ENCODE data around the gene PFKL.

Gene PFKL

DNA sequence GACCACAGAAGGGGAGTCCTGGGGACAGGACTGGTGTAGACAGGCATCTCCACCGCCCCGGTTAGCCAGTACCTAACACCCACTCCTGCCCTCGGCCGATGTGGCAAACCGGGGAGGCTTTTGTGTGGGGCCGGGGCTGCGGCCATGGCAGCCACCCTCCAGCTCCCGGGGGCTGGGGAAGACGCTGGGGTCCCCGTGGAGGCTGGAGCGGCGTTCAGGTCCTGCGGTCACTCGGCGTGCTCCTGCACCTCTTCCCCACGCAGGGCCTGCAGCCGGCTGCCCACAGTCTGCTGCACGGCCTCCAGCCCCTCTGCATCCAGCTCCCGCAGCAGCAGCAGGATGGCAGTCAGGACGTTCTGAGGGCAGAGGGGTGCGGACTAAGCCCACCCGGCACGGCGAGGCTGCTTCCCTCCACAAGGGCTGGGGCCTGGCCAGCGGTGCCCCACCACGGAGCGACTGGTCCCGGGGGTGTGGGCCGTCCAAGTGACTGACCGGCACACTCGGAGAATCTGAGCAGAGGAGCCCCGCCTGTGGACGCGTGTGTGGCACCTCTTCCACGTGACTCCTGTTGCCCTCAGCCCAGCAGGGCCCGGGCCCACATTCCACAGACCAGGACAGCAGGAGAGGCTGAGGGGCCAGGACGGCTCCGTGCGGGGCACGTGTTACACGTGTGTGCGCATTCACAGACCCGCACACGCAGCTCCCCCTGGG lies 30.3 kb downstream of the PFKL start:
- TF ChIP-seq, protein P1, sequence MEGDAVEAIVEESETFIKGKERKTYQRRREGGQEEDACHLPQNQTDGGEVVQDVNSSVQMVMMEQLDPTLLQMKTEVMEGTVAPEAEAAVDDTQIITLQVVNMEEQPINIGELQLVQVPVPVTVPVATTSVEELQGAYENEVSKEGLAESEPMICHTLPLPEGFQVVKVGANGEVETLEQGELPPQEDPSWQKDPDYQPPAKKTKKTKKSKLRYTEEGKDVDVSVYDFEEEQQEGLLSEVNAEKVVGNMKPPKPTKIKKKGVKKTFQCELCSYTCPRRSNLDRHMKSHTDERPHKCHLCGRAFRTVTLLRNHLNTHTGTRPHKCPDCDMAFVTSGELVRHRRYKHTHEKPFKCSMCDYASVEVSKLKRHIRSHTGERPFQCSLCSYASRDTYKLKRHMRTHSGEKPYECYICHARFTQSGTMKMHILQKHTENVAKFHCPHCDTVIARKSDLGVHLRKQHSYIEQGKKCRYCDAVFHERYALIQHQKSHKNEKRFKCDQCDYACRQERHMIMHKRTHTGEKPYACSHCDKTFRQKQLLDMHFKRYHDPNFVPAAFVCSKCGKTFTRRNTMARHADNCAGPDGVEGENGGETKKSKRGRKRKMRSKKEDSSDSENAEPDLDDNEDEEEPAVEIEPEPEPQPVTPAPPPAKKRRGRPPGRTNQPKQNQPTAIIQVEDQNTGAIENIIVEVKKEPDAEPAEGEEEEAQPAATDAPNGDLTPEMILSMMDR (IDR thresholded peaks at IDR 0.05): no peak

DNA sequence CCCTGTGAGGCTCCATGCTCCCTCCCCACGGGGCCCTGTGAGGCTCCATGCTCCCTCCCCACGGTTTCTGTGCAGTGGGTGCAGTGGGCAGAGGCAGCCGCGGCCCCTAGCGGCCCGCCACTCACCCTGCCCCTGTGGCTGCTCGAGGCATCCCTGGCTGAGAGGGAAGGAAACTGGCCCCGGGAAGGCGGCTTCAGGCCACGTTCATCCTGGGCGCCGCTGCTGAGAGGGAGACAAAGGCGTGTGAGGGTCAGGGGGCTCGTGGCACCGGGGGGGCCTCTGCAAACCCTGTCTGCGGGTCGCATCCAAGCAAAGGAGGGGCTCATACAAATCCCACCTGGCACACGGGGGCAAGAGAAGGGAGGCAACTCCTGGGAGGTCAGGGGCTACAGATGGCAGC lies 30.8 kb downstream of the PFKL start:
- TF ChIP-seq, protein P1 (IDR thresholded peaks at IDR 0.05): no peak

DNA sequence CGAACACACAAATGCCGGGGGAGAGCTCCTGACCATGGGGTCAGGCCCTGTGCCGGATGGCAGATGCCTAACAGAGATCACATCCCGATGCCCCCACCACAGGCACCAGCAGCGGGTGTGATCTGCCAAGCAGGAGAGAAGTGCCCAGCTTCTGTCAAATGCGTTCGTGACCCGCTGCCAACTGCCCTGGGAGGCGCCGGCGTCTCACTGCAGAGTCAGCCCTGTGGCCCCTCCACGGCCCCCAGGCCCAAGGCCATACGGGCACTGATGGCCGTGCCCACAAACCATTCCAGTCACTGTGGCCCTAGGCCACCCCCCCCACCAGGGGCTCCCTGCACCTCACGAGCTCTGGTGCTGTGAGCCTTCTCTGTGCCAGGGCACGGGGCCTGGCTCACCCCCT lies 31.4 kb downstream of the PFKL start:
- TF ChIP-seq, protein P1 (IDR thresholded peaks at IDR 0.05): no peak

DNA sequence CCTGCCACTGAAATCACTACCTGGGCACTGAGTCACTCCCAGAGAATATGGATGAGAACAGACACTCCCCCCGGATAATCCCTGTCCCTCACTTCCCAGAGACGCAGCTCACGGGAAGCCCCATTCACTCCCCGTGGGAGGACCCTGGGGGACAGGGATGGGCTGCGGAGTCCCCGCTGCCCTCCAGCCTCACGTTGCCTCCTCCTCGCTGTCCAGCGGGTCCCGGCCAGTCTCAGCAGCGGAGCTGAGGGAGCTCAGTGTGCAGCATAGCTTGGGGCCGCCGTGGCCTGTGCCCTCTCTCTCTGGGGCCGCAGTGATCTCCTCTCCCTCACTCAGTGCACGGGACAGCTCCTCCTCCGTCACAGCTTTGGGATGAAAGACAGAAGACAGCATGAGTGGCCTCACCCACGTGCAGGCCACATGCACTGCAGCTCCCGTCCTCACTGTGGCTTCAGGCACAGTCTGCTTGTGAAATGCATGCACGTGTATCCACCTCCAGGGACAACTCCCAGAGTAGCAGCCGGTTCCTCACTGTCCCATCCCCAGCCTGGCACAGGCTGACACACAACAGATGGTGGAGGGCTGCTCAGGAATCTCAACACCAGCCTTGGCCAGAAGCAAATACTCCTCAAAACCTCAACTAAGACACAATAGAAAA lies 31.9 kb downstream of the PFKL start:
- TF ChIP-seq, protein P1 (IDR thresholded peaks at IDR 0.05): no peak

DNA sequence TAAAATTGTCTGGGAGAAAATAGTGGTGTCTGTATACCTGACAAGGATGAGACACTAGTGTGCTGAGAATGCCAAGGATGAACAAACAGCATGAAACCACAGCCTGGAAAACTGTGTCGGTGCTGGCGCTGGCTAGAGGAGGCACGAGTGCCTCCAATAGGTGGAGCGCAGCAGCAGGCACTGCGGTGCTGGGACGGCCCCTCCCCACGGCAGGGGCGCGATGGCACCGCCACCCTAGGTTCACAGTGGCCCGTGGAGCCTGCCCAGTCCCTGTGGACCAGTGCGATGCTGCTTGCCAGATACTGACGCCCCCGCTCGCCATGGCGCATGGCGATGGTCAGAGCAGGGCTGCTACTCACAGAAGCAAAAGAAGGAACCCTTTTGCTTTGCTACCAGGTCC lies 32.5 kb downstream of the PFKL start:
- TF ChIP-seq, protein P1 (IDR thresholded peaks at IDR 0.05): no peak

DNA sequence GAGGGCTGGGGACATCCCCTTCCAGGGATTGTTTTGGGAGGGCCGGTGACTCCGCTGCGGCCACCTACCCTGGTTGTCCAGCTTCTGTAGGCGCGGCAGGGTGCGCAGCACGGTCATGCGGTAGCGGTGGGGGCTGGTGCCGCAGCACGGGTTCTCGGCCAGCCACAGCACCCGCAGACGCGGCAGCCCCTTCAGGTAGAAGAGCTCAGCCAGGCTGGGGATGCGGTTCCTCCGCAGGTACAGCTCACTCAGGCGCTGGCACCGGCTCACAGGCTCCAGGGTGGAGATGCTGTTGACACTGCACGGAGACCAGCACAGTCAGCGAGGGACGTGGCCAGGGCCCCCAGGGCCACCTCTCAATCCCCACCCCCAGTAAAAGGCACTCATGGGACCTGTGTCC lies 33.1 kb downstream of the PFKL start:
- TF ChIP-seq, protein P1 (IDR thresholded peaks at IDR 0.05): no peak

DNA sequence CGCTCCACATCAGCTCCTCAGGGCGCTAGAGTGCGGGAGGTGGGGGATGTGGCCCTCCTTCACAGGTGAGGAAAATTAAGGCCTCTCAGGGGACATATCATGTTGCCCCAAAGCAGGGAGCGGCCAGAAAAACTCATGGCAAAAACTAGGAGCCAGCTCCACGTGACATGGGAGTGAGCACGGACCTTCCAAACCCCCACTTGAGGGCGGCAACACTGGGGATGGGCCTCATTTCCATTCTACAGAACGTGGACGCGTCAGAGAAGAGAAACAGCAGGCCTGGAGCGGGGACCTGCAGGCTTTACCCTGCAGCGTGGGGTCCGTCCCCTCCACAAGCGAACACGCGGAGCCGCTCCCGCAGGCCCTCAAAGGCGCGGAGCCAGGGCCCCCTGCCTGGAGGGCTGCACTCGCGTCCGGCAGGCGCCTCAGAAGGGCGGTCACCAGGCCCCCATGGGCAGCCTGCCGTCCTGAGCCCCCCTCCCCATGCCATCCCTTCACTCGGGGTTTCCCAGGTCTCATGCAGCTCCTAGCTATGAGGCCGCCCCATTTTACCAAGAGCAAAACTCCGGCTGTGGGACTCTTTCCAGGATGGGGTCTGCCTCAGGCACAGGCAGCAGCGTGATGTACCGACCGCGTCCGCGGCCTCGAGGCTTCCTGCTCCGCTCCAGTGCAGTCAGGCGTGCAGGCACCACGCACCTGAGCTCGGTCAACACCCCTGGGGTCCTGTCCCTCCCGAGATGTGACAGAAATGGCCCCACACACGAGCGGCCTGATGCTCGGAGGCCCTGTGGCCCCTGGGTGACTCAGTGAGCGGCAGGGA lies 33.9 kb downstream of the PFKL start:
- TF ChIP-seq, protein P1 (IDR thresholded peaks at IDR 0.05): no peak

Data from LNCAP (cell line).